ENCODE measurements around the gene RAB28. TPM values are rescaled to one million over a fixed set of nuclear protein-coding genes. Genes with fewer than 3 reads are reported as not detected.

Gene RAB28
- total and polyA plus RNA-seq, 2 of the 8 experiments (the other 6 are each of a cell fraction or from before 2014, with no cell fraction given) = 16.0 to 18.7 TPM

DNA sequence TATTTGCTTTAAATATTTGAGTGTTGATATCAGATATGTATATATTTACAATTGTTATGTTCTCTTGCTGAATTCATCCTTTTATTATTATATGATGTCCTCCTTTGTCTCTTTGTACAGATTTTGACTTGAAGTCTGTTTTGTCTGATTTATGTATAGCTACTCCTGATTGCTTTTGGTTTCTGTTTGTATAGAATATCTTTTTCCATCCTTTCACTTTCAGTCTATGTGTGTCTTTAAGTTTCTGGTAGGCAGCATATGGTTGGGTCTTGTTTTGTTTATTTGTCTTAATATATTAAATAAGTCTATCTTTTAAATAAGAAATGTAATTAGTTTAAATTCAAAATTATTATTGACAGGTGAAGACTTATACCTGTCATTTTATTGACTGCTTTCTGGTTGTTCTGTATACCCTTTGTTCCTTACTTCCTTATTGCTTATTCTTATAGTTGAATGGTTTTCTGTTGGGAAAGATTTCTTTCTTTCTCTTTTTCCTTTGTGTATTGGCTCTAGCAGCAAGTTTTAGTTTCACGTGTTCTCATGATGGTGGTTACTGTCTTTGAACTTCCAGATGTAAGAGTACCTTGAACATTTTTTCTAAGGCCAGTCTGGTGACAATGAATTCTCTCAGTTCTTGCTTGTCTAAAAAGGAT is 31.1 kb downstream of the RAB28 start (continued):
- TF ChIP-seq POU5F1 (IDR thresholded peaks at IDR 0.05; ENCODE audit: low read depth, low read length) (no peak), SP1 (IDR thresholded peaks at IDR 0.05; ENCODE audit: low read depth, low read length) (no peak), CBX5 (IDR thresholded peaks at IDR 0.05; ENCODE audit: low read depth, low read length) (no peak)

Measured in H1 (cell line).